Lower leg skin (tissue), 4 donors: Measurements from ENCODE around the gene NUP50. TPM values are rescaled to one million over a fixed set of nuclear protein-coding genes. Genes with fewer than 3 reads are reported as not detected.

ENCODE experiments used
- DNase-seq, 2 donors: peaks; one replicate each; pipeline ENCODE4 v3.0.0-alpha.2; 2019; ENCODE audit warnings: low spot score in 2 of 2
- H3K4me3 ChIP-seq: fragments of 200-600 bp; sonication (generic); 2 replicates; pipeline ENCODE4 v1.5.1; 2017; ENCODE audit warnings: mild to moderate bottlenecking, low read depth; ENCODE audit not compliant: poor library complexity, severe bottlenecking
- POLR2A ChIP-seq, 2 donors: fragments of 450-650 bp; IDR thresholded peaks; one replicate each; pipeline ENCODE4 v1.6.1; 2016 to 2017; ENCODE audit warnings: antibody characterized with exemption in 2 of 2, mild to moderate bottlenecking in 1 of 2, moderate library complexity in 1 of 2
- WGBS, 2 donors: methylation state at CpG; one replicate each; pipeline ENCODE4 v1.1.5; 2018; 5-methylcytosine and 5-hydroxymethylcytosine counted together
- intact Hi-C: fragments of 100-400 bp; cut with DNase I; formaldehyde crosslinking; loops from one replicate; pipeline ENCODE4 v1.15.0; 2023; ENCODE audit warnings: low total_unique reads
- total RNA-seq, 4 donors: library from RNA; depleted of rRNA; stranded (reverse); fragments of >200 nt; gene quantifications; one replicate each; pipeline ENCODE4 v1.1.0, GENCODE V29; 2016
- TF ChIP-seq, protein P1 (sequence below), 3 donors: fragments of 450-650 bp; IDR thresholded peaks; one replicate each; pipeline ENCODE4 v1.5.1; 2016; ENCODE audit warnings: antibody characterized with exemption in 3 of 3, mild to moderate bottlenecking in 3 of 3, moderate library complexity in 2 of 3

Gene NUP50
- total RNA-seq, 4 donors from 2014 or later, result 50.6 to 129 (median 71.2) TPM

DNA sequence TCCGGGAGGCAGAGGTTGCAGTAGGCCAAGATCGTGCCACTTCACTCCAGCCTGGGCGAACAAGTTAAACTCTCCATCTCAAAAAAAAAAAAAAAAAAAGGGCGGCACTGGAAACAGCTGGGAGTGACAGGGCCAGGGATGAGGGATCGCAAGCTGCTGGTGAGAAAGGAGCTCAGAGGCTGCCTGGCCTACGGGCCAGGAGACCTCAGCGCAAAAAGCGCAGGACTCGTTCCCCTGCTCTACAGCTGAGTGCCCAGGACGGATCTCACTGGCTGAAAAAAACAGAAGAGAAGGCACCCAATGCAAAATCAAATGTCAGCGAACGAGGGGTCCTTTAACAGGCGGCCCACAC, 650 bp upstream of the NUP50 start:
- peak overlapping the region; percentile 76 for H3K4me3 ChIP-seq
- 3% methylated on average over 13 of the region's 13 CpGs for WGBS, 2 donors
- intact Hi-C loops, result loop anchor here (10.0 kb wide), 1 partner anchor 272 kb away; no protein-coding TSS in a partner anchor
- no peak for DNase-seq
- TF ChIP-seq POLR2A (IDR thresholded peaks at IDR 0.05), result no peak
- TF ChIP-seq, protein P1, sequence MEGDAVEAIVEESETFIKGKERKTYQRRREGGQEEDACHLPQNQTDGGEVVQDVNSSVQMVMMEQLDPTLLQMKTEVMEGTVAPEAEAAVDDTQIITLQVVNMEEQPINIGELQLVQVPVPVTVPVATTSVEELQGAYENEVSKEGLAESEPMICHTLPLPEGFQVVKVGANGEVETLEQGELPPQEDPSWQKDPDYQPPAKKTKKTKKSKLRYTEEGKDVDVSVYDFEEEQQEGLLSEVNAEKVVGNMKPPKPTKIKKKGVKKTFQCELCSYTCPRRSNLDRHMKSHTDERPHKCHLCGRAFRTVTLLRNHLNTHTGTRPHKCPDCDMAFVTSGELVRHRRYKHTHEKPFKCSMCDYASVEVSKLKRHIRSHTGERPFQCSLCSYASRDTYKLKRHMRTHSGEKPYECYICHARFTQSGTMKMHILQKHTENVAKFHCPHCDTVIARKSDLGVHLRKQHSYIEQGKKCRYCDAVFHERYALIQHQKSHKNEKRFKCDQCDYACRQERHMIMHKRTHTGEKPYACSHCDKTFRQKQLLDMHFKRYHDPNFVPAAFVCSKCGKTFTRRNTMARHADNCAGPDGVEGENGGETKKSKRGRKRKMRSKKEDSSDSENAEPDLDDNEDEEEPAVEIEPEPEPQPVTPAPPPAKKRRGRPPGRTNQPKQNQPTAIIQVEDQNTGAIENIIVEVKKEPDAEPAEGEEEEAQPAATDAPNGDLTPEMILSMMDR (IDR thresholded peaks at IDR 0.05), result no peak

- no peak for TF ChIP-seq POLR2A (IDR thresholded peaks at IDR 0.05)
- TF ChIP-seq, protein P1 (IDR thresholded peaks at IDR 0.05), result no peak
- H3K4me3 ChIP-seq, result peak overlapping the region; percentile 86
- peak in 1 of 2 donors; percentile 91 for DNase-seq
- intact Hi-C loops, result loop anchor here (10.0 kb wide), 1 partner anchor 270 kb away; no protein-coding TSS in a partner anchor
- 0 to 1% methylated on average over 26 to 28 of the region's 59 CpGs for WGBS, 2 donors
These were observed 754 bp downstream of the NUP50 start for GRCh38 chr22:45164270-45165088.

DNA sequence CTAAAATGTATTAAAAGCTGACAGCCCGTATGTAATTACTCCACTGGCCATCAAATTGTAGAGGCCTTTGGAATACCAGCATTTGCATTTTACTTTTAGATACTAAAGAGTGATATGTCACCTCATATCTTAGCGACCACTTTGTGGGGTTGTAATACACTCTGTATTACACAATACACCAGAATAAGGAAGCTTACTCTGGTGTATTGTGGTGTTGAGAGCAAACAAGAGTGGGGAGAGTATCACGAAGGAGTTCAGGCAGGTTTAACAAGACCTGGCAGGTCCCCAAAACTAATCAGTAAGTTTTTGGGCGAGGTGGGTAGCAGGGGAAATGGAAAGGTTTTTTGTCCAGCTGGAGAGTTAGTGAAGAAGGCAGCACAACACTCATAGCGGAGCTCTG, 3.2 kb downstream of the NUP50 start:
- 57 to 61% methylated on average over 5 of the region's 5 CpGs for WGBS, 2 donors
- no peak overlapping the region for H3K4me3 ChIP-seq
- TF ChIP-seq, protein P1 (IDR thresholded peaks at IDR 0.05), result no peak
- no peak for TF ChIP-seq POLR2A (IDR thresholded peaks at IDR 0.05)
- intact Hi-C loops, result loop anchor here (10.0 kb wide), 1 partner anchor 268 kb away; no protein-coding TSS in a partner anchor
- no peak for DNase-seq

- DNase-seq, result no peak
- intact Hi-C loops, result loop anchor here (10.0 kb wide), 1 partner anchor 265 kb away; no protein-coding TSS in a partner anchor
- 75 to 79% methylated on average over 19 of the region's 19 CpGs for WGBS, 2 donors
These were observed 6.1 kb downstream of the NUP50 start for GRCh38 chr22:45169591-45170466.

DNA sequence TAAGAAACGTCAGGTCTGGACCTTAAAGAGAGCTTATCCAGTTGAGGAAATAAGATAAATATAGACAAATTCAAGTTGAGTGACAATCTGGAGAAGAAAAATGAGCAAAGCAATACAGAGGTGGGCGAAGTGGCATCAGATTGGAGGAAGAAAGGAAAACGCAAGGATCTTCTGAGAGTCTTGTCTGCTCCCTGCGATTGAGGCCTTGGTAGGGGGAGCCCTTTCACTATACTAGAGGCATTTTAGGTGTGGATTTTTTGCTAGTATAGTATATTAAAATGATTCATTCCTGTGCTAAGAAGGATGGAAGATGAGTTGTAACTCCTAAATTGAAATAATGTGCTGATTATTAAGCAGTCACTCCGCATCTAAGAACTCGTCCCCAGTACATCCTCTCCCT, 8.1 kb downstream of the NUP50 start:
- no peak for TF ChIP-seq POLR2A (IDR thresholded peaks at IDR 0.05)
- TF ChIP-seq, protein P1 (IDR thresholded peaks at IDR 0.05), result no peak
- intact Hi-C loops, result no loop called here
- WGBS, 2 donors, result 85% methylated on average over 6 of the region's 6 CpGs
- DNase-seq, result no peak
- no peak overlapping the region for H3K4me3 ChIP-seq

More at GRCh38 chr22:45169591-45170466, 6.1 kb downstream of the NUP50 start:
- TF ChIP-seq, protein P1 (IDR thresholded peaks at IDR 0.05), result no peak
- TF ChIP-seq POLR2A (IDR thresholded peaks at IDR 0.05), result no peak
- no peak overlapping the region for H3K4me3 ChIP-seq
